CD4-positive, CD25-positive, alpha-beta regulatory T cell (primary cell): ENCODE data around the gene PRKD1. TPM values are rescaled to one million over a fixed set of nuclear protein-coding genes. Genes with fewer than 3 reads are reported as not detected.
"Not testable (repeated sequence)": the region's sequence is repeated elsewhere in the genome, so short reads cannot be mapped to it uniquely, and the experiment has no call there.

Experiments
- ATAC-seq, 2 donors: fragments of 150-1000 bp; cut with Tn5 transposase; one replicate each; pipeline ENCODE4 v1.10.0; 2021; ENCODE audit warnings: low read depth in 2 of 2, moderate number of reproducible peaks in 2 of 2, moderate library complexity in 1 of 2
- DNase-seq, 3 donors: peaks; one replicate each; pipeline versions ENCODE4 v3.0.0 to v3.0.0-alpha.2; 2012 to 2022; ENCODE audit warnings: mixed read lengths in 1 of 3
- H3K27ac ChIP-seq: one replicate; pipeline ENCODE4 v1.7.0; 2013; ENCODE audit warnings: mild to moderate bottlenecking, low read length; ENCODE audit not compliant: insufficient read depth, poor library complexity, severe bottlenecking
- H3K27me3 ChIP-seq: one replicate; pipeline ENCODE4 v1.7.0; 2013; ENCODE audit warnings: low read length; ENCODE audit not compliant: control insufficient read depth, insufficient read depth
- H3K36me3 ChIP-seq: one replicate; pipeline ENCODE4 v1.7.0; 2013; ENCODE audit warnings: mild to moderate bottlenecking, low read length, moderate library complexity; ENCODE audit not compliant: control insufficient read depth, insufficient read depth
- H3K4me1 ChIP-seq: 2 replicates; pipeline ENCODE4 v1.7.0; 2013; ENCODE audit warnings: mild to moderate bottlenecking, low read length; ENCODE audit not compliant: insufficient read depth, control insufficient read depth, poor library complexity, severe bottlenecking
- H3K4me3 ChIP-seq: one replicate; pipeline ENCODE4 v1.7.0; 2013; ENCODE audit warnings: low read depth, mild to moderate bottlenecking, low read length, moderate library complexity
- H3K9me3 ChIP-seq, 2 experiments: 1 replicate in 1 of 2; 2 replicates in 1 of 2; pipeline ENCODE4 v1.7.0; 2013; ENCODE audit warnings: low read length in 2 of 2, mild to moderate bottlenecking in 1 of 2, moderate library complexity in 1 of 2; ENCODE audit not compliant: control insufficient read depth in 2 of 2
- H3K27ac Mint-ChIP-seq, 3 donors: one replicate each; pipeline ENCODE4 v1.8.0; 2020 to 2022; ENCODE audit warnings: mild to moderate bottlenecking in 3 of 3, mixed read lengths in 3 of 3, moderate library complexity in 2 of 3
- H3K27me3 Mint-ChIP-seq: one replicate; pipeline ENCODE4 v1.8.0; 2022; ENCODE audit warnings: mild to moderate bottlenecking, mixed read lengths
- H3K36me3 Mint-ChIP-seq: one replicate; pipeline ENCODE4 v1.8.0; 2020; ENCODE audit warnings: mixed read lengths
- H3K4me1 Mint-ChIP-seq, 4 donors: one replicate each; pipeline ENCODE4 v1.8.0; 2020 to 2022; ENCODE audit warnings: mixed read lengths in 4 of 4, mild to moderate bottlenecking in 1 of 4
- H3K4me3 Mint-ChIP-seq, 4 donors: one replicate each; pipeline ENCODE4 v1.8.0; 2020 to 2022; ENCODE audit warnings: mild to moderate bottlenecking in 4 of 4, mixed read lengths in 4 of 4, moderate library complexity in 3 of 4
- H3K9me3 Mint-ChIP-seq, 7 donors: one replicate each; pipeline ENCODE4 v1.8.0; 2020 to 2022; ENCODE audit warnings: mixed read lengths in 7 of 7, mild to moderate bottlenecking in 3 of 7, moderate library complexity in 2 of 7
- polyA plus RNA-seq, 4 donors: library from polyadenylated mRNA; unstranded; fragments of 300-500 nt; fragmentation: Illumina TruSeq; gene quantifications; one replicate each; pipeline ENCODE4 v1.2.3, GENCODE V29; 2021
- total RNA-seq: library from RNA; stranded (reverse); gene quantifications from one replicate; pipeline ENCODE4 v1.2.3, GENCODE V29; 2022

The PRKD1 gene
- total and polyA plus RNA-seq, 5 donors from 2014 or later: not detected

GRCh38 chr14:29710015-29710414 lies 217.6 kb downstream of the PRKD1 start:
- H3K4me3 ChIP-seq: no peak overlapping the region
- no peaks in the 10 kb centered on the region for H3K36me3 ChIP-seq
- Mint-ChIP-seq H3K36me3 (no peaks in the 10 kb centered on the region), H3K9me3 (peaks cover 1 to 17% (median 8%) of the 10 kb centered on the region in 7 donors), H3K27me3 (no peaks in the 10 kb centered on the region), H3K4me3 (no peak overlapping the region), H3K4me1 (no peaks in the 10 kb centered on the region), H3K27ac (no peak overlapping the region)
- H3K9me3 ChIP-seq: no peaks in the 10 kb centered on the region
- no peak overlapping the region for H3K27ac ChIP-seq
- DNase-seq (no peak), ATAC-seq (no peak)
- no peaks in the 10 kb centered on the region for H3K4me1 ChIP-seq
- H3K27me3 ChIP-seq: no peaks in the 10 kb centered on the region

- no peak overlapping the region for H3K27ac ChIP-seq
- Mint-ChIP-seq H3K27me3 (no peaks in the 10 kb centered on the region), H3K36me3 (no peaks in the 10 kb centered on the region), H3K9me3 (peaks cover 0 to 19% (median 5%) of the 10 kb centered on the region in 7 donors), H3K4me1 (no peaks in the 10 kb centered on the region), H3K27ac (no peak overlapping the region), H3K4me3 (no peak overlapping the region)
- no peaks in the 10 kb centered on the region for H3K9me3 ChIP-seq
- ATAC-seq: no peak
- H3K4me1 ChIP-seq: no peaks in the 10 kb centered on the region
- no peak overlapping the region for H3K4me3 ChIP-seq
- no peaks in the 10 kb centered on the region for H3K27me3 ChIP-seq
- H3K36me3 ChIP-seq: no peaks in the 10 kb centered on the region
- DNase-seq: no peak
These were observed 218.2 kb downstream of the PRKD1 start for GRCh38 chr14:29709490-29709889.

- Mint-ChIP-seq H3K27me3 (no peaks in the 10 kb centered on the region), H3K9me3 (peaks cover 0 to 25% (median 6%) of the 10 kb centered on the region in 7 donors), H3K4me1 (no peaks in the 10 kb centered on the region), H3K4me3 (no peak overlapping the region), H3K27ac (no peak overlapping the region), H3K36me3 (no peaks in the 10 kb centered on the region)
- Histone ChIP-seq H3K4me3 (no peak overlapping the region), H3K27ac (no peak overlapping the region), H3K36me3 (no peaks in the 10 kb centered on the region), H3K27me3 (no peaks in the 10 kb centered on the region), H3K9me3 (peaks cover 0 to 2% of the 10 kb centered on the region in 2 experiments), H3K4me1 (no peaks in the 10 kb centered on the region)
- ATAC-seq (no peak), DNase-seq (no peak)
These were observed 220.9 kb downstream of the PRKD1 start for GRCh38 chr14:29706700-29707099.

- Mint-ChIP-seq H3K4me3 (no peak overlapping the region), H3K9me3 (peaks cover 0 to 26% (median 8%) of the 10 kb centered on the region in 7 donors), H3K27me3 (no peaks in the 10 kb centered on the region), H3K4me1 (no peaks in the 10 kb centered on the region), H3K27ac (no peak overlapping the region), H3K36me3 (no peaks in the 10 kb centered on the region)
- Histone ChIP-seq H3K36me3 (no peaks in the 10 kb centered on the region), H3K4me1 (no peaks in the 10 kb centered on the region), H3K27ac (no peak overlapping the region), H3K9me3 (peaks cover 0 to 2% of the 10 kb centered on the region in 2 experiments), H3K27me3 (no peaks in the 10 kb centered on the region), H3K4me3 (no peak overlapping the region)
- DNase-seq: no peak
- no peak for ATAC-seq
These were observed 221.8 kb downstream of the PRKD1 start for GRCh38 chr14:29705801-29706200.

- not testable (repeated sequence) for DNase-seq, H3K27ac Mint-ChIP-seq, ATAC-seq, H3K4me3 ChIP-seq, H3K27me3 ChIP-seq, H3K4me1 Mint-ChIP-seq, H3K4me1 ChIP-seq, H3K36me3 Mint-ChIP-seq, H3K4me3 Mint-ChIP-seq, H3K27me3 Mint-ChIP-seq, H3K27ac ChIP-seq, H3K36me3 ChIP-seq
- H3K9me3 Mint-ChIP-seq: peaks cover 3 to 31% (median 11%) of the 10 kb centered on the region in 7 donors
- H3K9me3 ChIP-seq: peaks cover 0 to 22% of the 10 kb centered on the region in 2 experiments
These were observed 238.1 kb downstream of the PRKD1 start for GRCh38 chr14:29689597-29689996.

GRCh38 chr14:29687866-29688265 lies 239.8 kb downstream of the PRKD1 start:
- no peak overlapping the region for H3K4me3 Mint-ChIP-seq
- no peak overlapping the region for H3K4me3 ChIP-seq
- no peaks in the 10 kb centered on the region for H3K4me1 Mint-ChIP-seq
- no peak overlapping the region for H3K27ac Mint-ChIP-seq
- peaks cover 2 to 36% (median 10%) of the 10 kb centered on the region in 7 donors for H3K9me3 Mint-ChIP-seq
- DNase-seq: no peak
- no peaks in the 10 kb centered on the region for H3K27me3 Mint-ChIP-seq
- peaks cover 0 to 15% of the 10 kb centered on the region in 2 experiments for H3K9me3 ChIP-seq
- no peak overlapping the region for H3K27ac ChIP-seq
- H3K36me3 ChIP-seq: no peaks in the 10 kb centered on the region
- no peak for ATAC-seq
- H3K4me1 ChIP-seq: no peaks in the 10 kb centered on the region
- no peaks in the 10 kb centered on the region for H3K27me3 ChIP-seq
- H3K36me3 Mint-ChIP-seq: no peaks in the 10 kb centered on the region

GRCh38 chr14:29687071-29687765 lies 240.4 kb downstream of the PRKD1 start:
- Histone ChIP-seq H3K4me1 (no peaks in the 10 kb centered on the region), H3K9me3 (peaks cover 0 to 15% of the 10 kb centered on the region in 2 experiments), H3K27ac (no peak overlapping the region), H3K27me3 (no peaks in the 10 kb centered on the region), H3K4me3 (no peak overlapping the region), H3K36me3 (no peaks in the 10 kb centered on the region)
- Mint-ChIP-seq H3K9me3 (peaks cover 2 to 42% (median 13%) of the 10 kb centered on the region in 7 donors), H3K36me3 (no peaks in the 10 kb centered on the region), H3K4me1 (no peaks in the 10 kb centered on the region), H3K27me3 (no peaks in the 10 kb centered on the region), H3K4me3 (no peak overlapping the region), H3K27ac (no peak overlapping the region)
- ATAC-seq: no peak
- DNase-seq: no peak

- Histone ChIP-seq H3K36me3 (no peaks in the 10 kb centered on the region), H3K27me3 (no peaks in the 10 kb centered on the region), H3K9me3 (peaks cover 0 to 15% of the 10 kb centered on the region in 2 experiments), H3K4me1 (no peaks in the 10 kb centered on the region), H3K27ac (no peak overlapping the region), H3K4me3 (no peak overlapping the region)
- ATAC-seq (no peak), DNase-seq (no peak)
- Mint-ChIP-seq H3K9me3 (peaks cover 4 to 30% (median 10%) of the 10 kb centered on the region in 7 donors), H3K4me1 (no peaks in the 10 kb centered on the region), H3K27ac (no peak overlapping the region), H3K4me3 (no peak overlapping the region), H3K36me3 (no peaks in the 10 kb centered on the region), H3K27me3 (no peaks in the 10 kb centered on the region)
These were observed 242.7 kb downstream of the PRKD1 start for GRCh38 chr14:29684926-29685325.
